H9 (cell line): ENCODE measurements around the gene PARD3. TPM values are rescaled to one million over a fixed set of nuclear protein-coding genes. Genes with fewer than 3 reads are reported as not detected.

ENCODE experiments used
- DNase-seq: peaks from one replicate; pipeline ENCODE4 v3.0.0-alpha.2; 2017
- H2AFZ ChIP-seq: one replicate; pipeline ENCODE4 v1.6.1; 2013; ENCODE audit warnings: mild to moderate bottlenecking, low read length, control low read depth, moderate library complexity
- H2AK5ac ChIP-seq: 2 replicates; pipeline ENCODE4 v1.6.1; 2013; ENCODE audit warnings: low read length, control low read depth, mixed read lengths; ENCODE audit not compliant: insufficient read length
- H2BK120ac ChIP-seq: one replicate; pipeline ENCODE4 v1.6.1; 2013; ENCODE audit warnings: low read depth, mild to moderate bottlenecking, low read length, control low read depth, inconsistent platforms; ENCODE audit not compliant: poor library complexity, severe bottlenecking
- H2BK12ac ChIP-seq: 2 replicates; pipeline ENCODE4 v1.6.1; 2013; ENCODE audit warnings: low read length, control low read depth, mixed read lengths, low read depth; ENCODE audit not compliant: insufficient read length
- H2BK15ac ChIP-seq: 2 replicates; pipeline ENCODE4 v1.6.1; 2013; ENCODE audit warnings: low read depth, low read length, control low read depth
- H2BK20ac ChIP-seq: one replicate; pipeline ENCODE4 v1.6.1; 2013; ENCODE audit warnings: low read depth, mild to moderate bottlenecking, low read length, control low read depth, inconsistent platforms; ENCODE audit not compliant: poor library complexity, severe bottlenecking
- H2BK5ac ChIP-seq: 2 replicates; pipeline ENCODE4 v1.6.1; 2013; ENCODE audit warnings: low read length, control low read depth, mixed read lengths; ENCODE audit not compliant: insufficient read length
- H3K14ac ChIP-seq: 2 replicates; pipeline ENCODE4 v1.6.1; 2013; ENCODE audit warnings: low read length, control low read depth; ENCODE audit not compliant: insufficient read depth
- H3K18ac ChIP-seq: 2 replicates; pipeline ENCODE4 v1.6.1; 2013; ENCODE audit warnings: low read depth, mild to moderate bottlenecking, mixed read lengths, low read length, control low read depth; ENCODE audit not compliant: insufficient read length
- H3K23ac ChIP-seq: 2 replicates; pipeline ENCODE4 v1.6.1; 2013; ENCODE audit warnings: low read length, control low read depth, mixed read lengths, low read depth; ENCODE audit not compliant: insufficient read length
- H3K23me2 ChIP-seq: 2 replicates; pipeline ENCODE4 v1.6.1; 2013; ENCODE audit warnings: low read depth, mild to moderate bottlenecking, mixed read lengths, low read length, control low read depth; ENCODE audit not compliant: insufficient read length, poor library complexity, severe bottlenecking
- H3K27ac ChIP-seq: 2 replicates; pipeline ENCODE4 v1.5.1; 2013; ENCODE audit warnings: low read length, control low read depth, mixed read lengths, low read depth; ENCODE audit not compliant: insufficient read length
- H3K27me3 ChIP-seq: 2 replicates; pipeline ENCODE4 v1.6.1; 2013; ENCODE audit warnings: low read length, control low read depth, inconsistent platforms; ENCODE audit not compliant: insufficient read depth
- H3K4ac ChIP-seq: 2 replicates; pipeline ENCODE4 v1.6.1; 2013; ENCODE audit warnings: low read depth, mild to moderate bottlenecking, control low read depth, inconsistent platforms, low read length, moderate library complexity
- H3K4me1 ChIP-seq: 2 replicates; pipeline ENCODE4 v1.6.1; 2013; ENCODE audit warnings: low read length, control low read depth, inconsistent platforms; ENCODE audit not compliant: insufficient read depth
- H3K4me2 ChIP-seq: 2 replicates; pipeline ENCODE4 v1.6.1; 2013; ENCODE audit warnings: low read length, control low read depth, mixed read lengths; ENCODE audit not compliant: insufficient read length, insufficient read depth
- H3K56ac ChIP-seq: 2 replicates; pipeline ENCODE4 v1.6.1; 2013; ENCODE audit warnings: low read depth, mild to moderate bottlenecking, mixed read lengths, low read length, control low read depth; ENCODE audit not compliant: insufficient read length
- H3K79me1 ChIP-seq: 2 replicates; pipeline ENCODE4 v1.6.1; 2013; ENCODE audit warnings: low read depth, mild to moderate bottlenecking, moderate library complexity, low read length, control low read depth, inconsistent platforms; ENCODE audit not compliant: insufficient read depth, poor library complexity, severe bottlenecking
- H3K79me2 ChIP-seq: 2 replicates; pipeline ENCODE4 v1.6.1; 2013; ENCODE audit warnings: low read length, control low read depth, inconsistent platforms; ENCODE audit not compliant: insufficient read depth
- H3K9ac ChIP-seq: 2 replicates; pipeline ENCODE4 v1.6.1; 2013; ENCODE audit warnings: low read length, control low read depth, mixed read lengths; ENCODE audit not compliant: insufficient read length; ENCODE audit errors: extremely low read depth
- H3K9me3 ChIP-seq: one replicate; pipeline ENCODE4 v1.6.1; 2013; ENCODE audit warnings: low read depth, low read length, inconsistent platforms; ENCODE audit not compliant: control insufficient read depth
- H3T11ph ChIP-seq: one replicate; pipeline ENCODE4 v1.6.1; 2013; ENCODE audit warnings: mild to moderate bottlenecking, low read length, control low read depth, inconsistent platforms
- H4K20me1 ChIP-seq: one replicate; pipeline ENCODE4 v1.6.1; 2013; ENCODE audit not compliant: control insufficient read depth, insufficient read length, insufficient read depth
- H4K5ac ChIP-seq: 2 replicates; pipeline ENCODE4 v1.6.1; 2013; ENCODE audit warnings: low read depth, mild to moderate bottlenecking, mixed read lengths, low read length, control low read depth; ENCODE audit not compliant: insufficient read length
- H4K8ac ChIP-seq: replicated peaks from 2 replicates; pipeline ENCODE4 v1.6.1; 2013; ENCODE audit warnings: low read length, control low read depth, mixed read lengths, low read depth; ENCODE audit not compliant: insufficient read length
- H4K91ac ChIP-seq: 2 replicates; pipeline ENCODE4 v1.6.1; 2013; ENCODE audit warnings: low read depth, mild to moderate bottlenecking, moderate library complexity, mixed read lengths, low read length, control low read depth; ENCODE audit not compliant: insufficient read length
- H3K27ac Mint-ChIP-seq, 3 experiments: 2 replicates in 2 of 3; 3 replicates in 1 of 3; pipeline ENCODE4 v1.8.0; 2020 to 2021; ENCODE audit warnings: mixed read lengths in 3 of 3, mild to moderate bottlenecking in 1 of 3, moderate library complexity in 1 of 3
- H3K27me3 Mint-ChIP-seq: 2 replicates; pipeline ENCODE4 v1.8.0; 2021; ENCODE audit warnings: low read depth, mild to moderate bottlenecking, moderate library complexity, mixed read lengths
- H3K36me3 Mint-ChIP-seq, 3 experiments: 2 replicates in 2 of 3; 3 replicates in 1 of 3; pipeline ENCODE4 v1.8.0; 2020 to 2021; ENCODE audit warnings: low read depth in 3 of 3, mixed read lengths in 3 of 3; ENCODE audit not compliant: insufficient read depth in 1 of 3
- H3K4me1 Mint-ChIP-seq, 2 experiments: 2 replicates each; pipeline ENCODE4 v1.8.0; 2020; ENCODE audit warnings: mixed read lengths in 2 of 2
- H3K4me3 Mint-ChIP-seq, 2 experiments: 2 replicates in 1 of 2; 3 replicates in 1 of 2; pipeline ENCODE4 v1.8.0; 2020 to 2021; ENCODE audit warnings: mild to moderate bottlenecking in 2 of 2, mixed read lengths in 2 of 2, moderate library complexity in 1 of 2
- H3K9me3 Mint-ChIP-seq, 2 experiments: 2 replicates in 1 of 2; 3 replicates in 1 of 2; pipeline ENCODE4 v1.8.0; 2020; ENCODE audit warnings: mild to moderate bottlenecking in 2 of 2, mixed read lengths in 2 of 2, moderate library complexity in 1 of 2
- CTCF ChIP-seq: fragments of 200-600 bp; sonication (generic); conservative IDR thresholded peaks from 3 replicates; pipeline ENCODE4 v1.8.0; 2021; ENCODE audit warnings: antibody characterized with exemption, mild to moderate bottlenecking
- WGBS: extraction: QIAGEN DNeasy Blood & Tissue Kit; methylation state at CpG from one replicate; pipeline ENCODE4 v1.1.7; 2013; ENCODE audit warnings: missing lambda C conversion rate, low lambda C conversion rate, mixed read lengths; ENCODE audit not compliant: insufficient read length; ENCODE audit errors: extremely low coverage; 5-methylcytosine and 5-hydroxymethylcytosine counted together
- total RNA-seq: library from RNA; stranded (reverse); gene quantifications from 2 replicates; pipeline ENCODE4 v1.2.1, GENCODE V29; 2021

PARD3 gene
- total RNA-seq, 1 experiment from 2014 or later = 44.7 TPM

DNA sequence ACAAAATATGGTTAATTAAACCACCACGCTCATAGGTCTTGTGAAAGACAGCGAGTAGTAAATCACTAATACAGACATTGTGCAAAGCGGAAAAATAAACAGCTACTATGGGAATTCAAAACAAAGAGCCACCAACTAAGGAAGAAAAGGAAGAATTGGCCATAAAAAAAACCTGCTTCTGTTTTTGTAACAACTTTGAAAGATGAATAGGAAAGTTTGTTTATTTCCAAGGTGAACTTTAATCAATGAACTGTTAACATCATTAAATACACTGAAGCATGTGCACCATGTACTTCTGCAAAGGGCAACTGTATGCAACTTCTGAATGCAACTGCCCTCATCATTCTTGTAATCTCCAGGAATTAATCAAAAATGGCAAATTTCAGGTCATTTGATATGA, 651.1 kb downstream of the PARD3 start:
- no peak overlapping the region for H4K5ac ChIP-seq
- H3K23ac ChIP-seq = no peak overlapping the region
- Mint-ChIP-seq H3K27me3 (no peaks in the 10 kb centered on the region), H3K27ac (no peak overlapping the region), H3K9me3 (no peaks in the 10 kb centered on the region; a peak in 1 of 5 replicates), H3K36me3 (no peaks in the 10 kb centered on the region; a peak in 3 of 7 replicates), H3K4me3 (no peak overlapping the region), H3K4me1 (peaks cover 21 to 27% of the 10 kb centered on the region in 2 experiments)
- no peaks in the 10 kb centered on the region for H3K79me1 ChIP-seq
- no peak overlapping the region for H2AFZ ChIP-seq
- no peak overlapping the region for H3K4ac ChIP-seq
- H4K91ac ChIP-seq = no peak overlapping the region
- no peak overlapping the region for H3K27ac ChIP-seq
- H3K4me2 ChIP-seq = no peak overlapping the region
- no peak overlapping the region for H2BK15ac ChIP-seq
- no peaks in the 10 kb centered on the region for H4K20me1 ChIP-seq
- no peak overlapping the region for H3K9ac ChIP-seq
- no peak overlapping the region for H4K8ac ChIP-seq
- H3K4me1 ChIP-seq = peaks cover 3% of the 10 kb centered on the region
- no peak overlapping the region for H2BK120ac ChIP-seq
- no peak overlapping the region for H3K14ac ChIP-seq
- no peak overlapping the region for H3K18ac ChIP-seq
- H3T11ph ChIP-seq = no peak overlapping the region
- DNase-seq = no peak
- H3K56ac ChIP-seq = no peak overlapping the region
- H3K9me3 ChIP-seq = no peaks in the 10 kb centered on the region
- no peaks in the 10 kb centered on the region for H3K27me3 ChIP-seq
- no peak overlapping the region for H2AK5ac ChIP-seq
- no peak overlapping the region for H2BK5ac ChIP-seq
- H3K23me2 ChIP-seq = no peaks in the 10 kb centered on the region
- TF ChIP-seq CTCF = no peak
- WGBS = no CpG with 5 or more reads among the region's 3 CpGs
- H2BK12ac ChIP-seq = no peak overlapping the region
- no peaks in the 10 kb centered on the region for H3K79me2 ChIP-seq
- H2BK20ac ChIP-seq = no peak overlapping the region
